ENCODE data around the gene POU2F3. TPM values are rescaled to one million over a fixed set of nuclear protein-coding genes. Genes with fewer than 3 reads are reported as not detected.

Gene POU2F3
- total RNA-seq, 1 experiment from 2014 or later = 2.6 TPM

GRCh38 chr11:120257346-120257745, 17.4 kb downstream of the POU2F3 start:
- no peak for DNase-seq
- CTCF ChIA-PET = no interaction called here
- H3K9me3 Mint-ChIP-seq (ENCODE audit: low read depth, unreplicated experiment) = no peaks in the 10 kb centered on the region
- H3K27me3 Mint-ChIP-seq (ENCODE audit: unreplicated experiment) = peaks cover 85% of the 10 kb centered on the region
- H3K36me3 Mint-ChIP-seq (ENCODE audit: insufficient read depth, unreplicated experiment) = peaks cover 8% of the 10 kb centered on the region
- TF ChIP-seq CTCF (IDR thresholded peaks at IDR 0.05; ENCODE audit: unreplicated experiment) = no peak
- intact Hi-C loops (cut with micrococcal nuclease; ENCODE audit: unreplicated experiment) = no loop called here
- no peaks in the 10 kb centered on the region for H3K4me1 Mint-ChIP-seq (ENCODE audit: low read depth, unreplicated experiment)
- no TSS peak for BruUV-seq (replicated peaks)
- no peak overlapping the region for H3K27ac Mint-ChIP-seq (ENCODE audit: unreplicated experiment)
- H3K4me3 Mint-ChIP-seq (ENCODE audit: low read depth, unreplicated experiment) = no peak overlapping the region

GRCh38 chr11:120258661-120259060, 18.7 kb downstream of the POU2F3 start:
- intact Hi-C loops (cut with micrococcal nuclease; ENCODE audit: unreplicated experiment) = no loop called here
- no peak overlapping the region for H3K4me3 Mint-ChIP-seq (ENCODE audit: low read depth, unreplicated experiment)
- H3K4me1 Mint-ChIP-seq (ENCODE audit: low read depth, unreplicated experiment) = no peaks in the 10 kb centered on the region
- H3K27me3 Mint-ChIP-seq (ENCODE audit: unreplicated experiment) = peaks cover 83% of the 10 kb centered on the region
- no peak overlapping the region for H3K27ac Mint-ChIP-seq (ENCODE audit: unreplicated experiment)
- H3K36me3 Mint-ChIP-seq (ENCODE audit: insufficient read depth, unreplicated experiment) = peaks cover 8% of the 10 kb centered on the region
- no peak for TF ChIP-seq CTCF (IDR thresholded peaks at IDR 0.05; ENCODE audit: unreplicated experiment)
- H3K9me3 Mint-ChIP-seq (ENCODE audit: low read depth, unreplicated experiment) = no peaks in the 10 kb centered on the region
- BruUV-seq (replicated peaks) = no TSS peak
- DNase-seq = no peak
- CTCF ChIA-PET = no interaction called here

- Mint-ChIP-seq H3K4me1 (ENCODE audit: low read depth, unreplicated experiment) (no peaks in the 10 kb centered on the region), H3K27me3 (ENCODE audit: unreplicated experiment) (peaks cover 77% of the 10 kb centered on the region), H3K9me3 (ENCODE audit: low read depth, unreplicated experiment) (no peaks in the 10 kb centered on the region), H3K36me3 (ENCODE audit: insufficient read depth, unreplicated experiment) (peaks cover 8% of the 10 kb centered on the region), H3K27ac (ENCODE audit: unreplicated experiment) (no peak overlapping the region), H3K4me3 (ENCODE audit: low read depth, unreplicated experiment) (no peak overlapping the region)
- BruUV-seq (replicated peaks) = no TSS peak
- DNase-seq = no peak
- TF ChIP-seq CTCF (IDR thresholded peaks at IDR 0.05; ENCODE audit: unreplicated experiment) = no peak
- CTCF ChIA-PET = no interaction called here
- intact Hi-C loops (cut with micrococcal nuclease; ENCODE audit: unreplicated experiment) = no loop called here
Observed at GRCh38 chr11:120259241-120259640, 19.3 kb downstream of the POU2F3 start.

- BruUV-seq (replicated peaks) = no TSS peak
- H3K36me3 Mint-ChIP-seq (ENCODE audit: insufficient read depth, unreplicated experiment) = peaks cover 6% of the 10 kb centered on the region
Observed at GRCh38 chr11:120259988-120260565, 20.1 kb downstream of the POU2F3 start.

More at GRCh38 chr11:120259988-120260565, 20.1 kb downstream of the POU2F3 start:
- intact Hi-C loops (cut with micrococcal nuclease; ENCODE audit: unreplicated experiment) = no loop called here
- no peak for DNase-seq
- H3K9me3 Mint-ChIP-seq (ENCODE audit: low read depth, unreplicated experiment) = no peaks in the 10 kb centered on the region
- H3K4me3 Mint-ChIP-seq (ENCODE audit: low read depth, unreplicated experiment) = no peak overlapping the region
- peaks cover 69% of the 10 kb centered on the region for H3K27me3 Mint-ChIP-seq (ENCODE audit: unreplicated experiment)
- H3K4me1 Mint-ChIP-seq (ENCODE audit: low read depth, unreplicated experiment) = no peaks in the 10 kb centered on the region
- TF ChIP-seq CTCF (IDR thresholded peaks at IDR 0.05; ENCODE audit: unreplicated experiment) = no peak
- no peak overlapping the region for H3K27ac Mint-ChIP-seq (ENCODE audit: unreplicated experiment)
- CTCF ChIA-PET = interaction anchor here (0.7 to 1.0 kb wide), 2 partner anchors 19 to 42 kb away, joined by 3 read pairs; no protein-coding TSS in a partner anchor

Data from Calu3 (cell line).